Large intestine (tissue), 3 donors: ENCODE data around the gene SGCD. TPM values are rescaled to one million over a fixed set of nuclear protein-coding genes. Genes with fewer than 3 reads are reported as not detected.
A peak's percentile ranks its signal among the peaks of the same experiment; 100 is the strongest.

Source experiments
- DNase-seq, 2 donors: peaks; one replicate each; pipeline versions ENCODE4 v3.0.0 to v3.0.0-alpha.2; 2013
- H3K27ac ChIP-seq: one replicate; pipeline ENCODE4 v1.5.1; 2013; ENCODE audit warnings: low read length
- H3K27me3 ChIP-seq: 2 replicates; pipeline ENCODE4 v1.6.1; 2013; ENCODE audit warnings: low read length; ENCODE audit not compliant: control insufficient read depth, insufficient read depth
- H3K36me3 ChIP-seq: 2 replicates; pipeline ENCODE4 v1.6.1; 2013; ENCODE audit warnings: low read length; ENCODE audit not compliant: control insufficient read depth, insufficient read depth
- H3K4me1 ChIP-seq: one replicate; pipeline ENCODE4 v1.6.1; 2013; ENCODE audit warnings: low read length; ENCODE audit not compliant: control insufficient read depth, insufficient read depth
- H3K4me3 ChIP-seq: one replicate; pipeline ENCODE4 v1.5.1; 2013; ENCODE audit warnings: low read length
- H3K9me3 ChIP-seq: one replicate; pipeline ENCODE4 v1.6.1; 2013; ENCODE audit warnings: mild to moderate bottlenecking, low read depth, low read length, moderate library complexity; ENCODE audit not compliant: control insufficient read depth
- WGBS: methylation state at CpG from one replicate; pipeline ENCODE4 v1.1.5; 2013; ENCODE audit warnings: low lambda C conversion rate; ENCODE audit not compliant: insufficient coverage; 5-methylcytosine and 5-hydroxymethylcytosine counted together
- polyA plus RNA-seq: library from polyadenylated mRNA; unstranded; fragments of 120-200 nt; gene quantifications from one replicate; pipeline ENCODE4 v1.2.1, GENCODE V29; 2013

Gene SGCD
- polyA plus RNA-seq, 1 donor: 9.0 TPM

DNA sequence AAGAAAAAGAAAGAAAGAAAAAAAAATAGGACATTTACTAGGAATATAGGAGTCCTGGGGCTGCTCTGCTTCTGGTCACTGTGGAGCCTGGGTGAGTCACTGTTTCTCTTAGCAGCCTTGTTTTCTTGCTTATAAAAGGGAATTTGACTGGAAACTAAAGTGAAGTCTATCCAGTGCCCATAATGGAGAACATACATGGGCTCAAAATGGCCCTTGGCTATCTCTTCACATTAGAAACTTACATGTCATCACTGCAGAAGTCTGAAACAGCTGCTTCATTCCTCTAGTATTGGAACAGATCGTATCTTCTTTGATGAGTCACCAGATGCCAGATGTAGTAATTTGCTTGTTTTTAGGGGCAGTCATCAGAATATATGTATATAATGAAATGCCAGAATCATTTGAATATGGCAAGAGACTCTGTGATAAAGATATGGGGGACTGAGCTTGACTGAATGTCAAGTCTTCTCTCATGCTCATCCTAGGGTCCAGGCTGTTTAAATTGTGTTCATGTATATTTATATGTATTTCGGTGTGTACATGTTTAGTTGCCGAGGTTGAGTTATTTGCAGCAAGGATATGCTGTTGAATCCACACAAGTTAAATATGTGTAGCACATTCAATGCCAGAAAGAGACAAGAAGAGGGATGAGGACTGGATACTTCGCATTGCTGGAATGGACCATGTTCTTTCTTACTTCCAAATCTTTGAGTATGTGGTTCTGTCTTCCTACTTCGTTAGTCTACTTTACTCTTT is 56.7 kb downstream of the SGCD start:
- no peak overlapping the region for H3K4me3 ChIP-seq
- H3K9me3 ChIP-seq: no peaks in the 10 kb centered on the region
- 84% methylated on average over 3 of the region's 5 CpGs for WGBS
- no peaks in the 10 kb centered on the region for H3K36me3 ChIP-seq
- H3K27ac ChIP-seq: no peak overlapping the region
- no peak for DNase-seq
- peaks cover 2% of the 10 kb centered on the region for H3K27me3 ChIP-seq
- H3K4me1 ChIP-seq: no peaks in the 10 kb centered on the region

DNA sequence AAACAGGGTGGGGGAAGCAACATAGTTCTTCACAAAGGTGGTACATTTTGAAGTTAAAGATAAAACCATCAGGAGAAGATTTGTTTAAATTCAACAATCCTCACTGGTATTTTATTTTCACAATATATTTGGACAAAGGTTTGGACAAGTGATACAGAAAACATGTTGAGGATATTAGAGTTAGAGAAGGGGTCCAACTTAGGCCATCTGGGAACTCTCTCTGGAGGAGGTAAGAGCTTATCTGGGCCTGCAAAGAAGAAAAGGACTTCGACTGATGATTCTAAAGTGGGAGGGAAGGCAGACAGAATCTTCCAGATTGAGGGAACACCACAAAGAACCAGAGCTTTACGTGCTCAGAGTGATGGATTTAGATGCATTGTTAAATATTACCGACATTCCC is 58.5 kb downstream of the SGCD start:
- 60% methylated on average over 1 of the region's 3 CpGs for whole genome bisulfite sequencing
- H3K27me3 ChIP-seq: peaks cover 2% of the 10 kb centered on the region
- no peaks in the 10 kb centered on the region for H3K36me3 ChIP-seq
- no peak overlapping the region for H3K27ac ChIP-seq
- no peaks in the 10 kb centered on the region for H3K4me1 ChIP-seq
- no peak overlapping the region for H3K4me3 ChIP-seq
- H3K9me3 ChIP-seq: no peaks in the 10 kb centered on the region
- DNase-seq: no peak

DNA sequence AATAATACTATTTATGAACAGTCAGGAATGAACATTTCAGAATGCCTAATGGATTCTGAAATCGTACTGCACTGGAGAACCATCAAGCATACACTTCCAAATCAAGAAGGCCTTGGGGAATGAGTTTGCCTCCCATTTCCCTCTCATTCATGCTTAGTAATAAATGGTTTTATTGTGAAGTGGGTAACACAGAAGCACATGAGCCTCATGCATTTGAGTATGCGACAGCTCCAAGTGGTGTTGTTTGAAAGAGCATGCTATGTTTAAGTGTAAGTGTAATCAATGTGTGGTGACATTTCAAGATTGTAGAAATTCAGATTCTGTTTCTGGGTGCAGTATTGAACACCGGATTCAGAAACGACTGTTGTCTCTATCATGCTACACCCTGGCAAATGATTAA is 60.0 kb downstream of the SGCD start:
- Histone ChIP-seq H3K4me1 (no peaks in the 10 kb centered on the region), H3K27ac (no peak overlapping the region), H3K36me3 (no peaks in the 10 kb centered on the region), H3K27me3 (peaks cover 2% of the 10 kb centered on the region), H3K4me3 (no peak overlapping the region), H3K9me3 (no peaks in the 10 kb centered on the region)
- WGBS: no CpG with 5 or more reads among the region's 4 CpGs
- DNase-seq: no peak

DNA sequence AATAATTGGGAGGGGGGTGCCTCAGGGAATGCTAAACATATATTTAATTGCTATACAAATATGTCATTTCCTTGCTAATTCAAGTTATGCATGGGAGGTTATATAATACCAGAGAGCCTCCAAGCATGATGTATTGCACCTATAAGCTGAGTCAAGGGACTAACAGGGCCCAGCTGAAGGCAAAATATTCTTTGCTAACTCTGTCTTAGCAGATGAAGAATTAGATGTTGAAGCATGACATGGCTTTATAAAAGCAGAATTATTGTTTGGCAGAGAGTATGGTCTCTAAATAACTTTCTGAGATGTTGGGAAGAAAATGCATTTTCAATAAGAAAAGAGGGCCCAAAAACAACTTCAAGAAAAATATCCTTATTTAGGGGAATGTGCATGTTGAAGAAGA is 60.4 kb downstream of the SGCD start:
- Histone ChIP-seq H3K9me3 (no peaks in the 10 kb centered on the region), H3K36me3 (no peaks in the 10 kb centered on the region), H3K27me3 (no peaks in the 10 kb centered on the region), H3K4me1 (no peaks in the 10 kb centered on the region), H3K27ac (no peak overlapping the region), H3K4me3 (no peak overlapping the region)
- DNase-seq: no peak

DNA sequence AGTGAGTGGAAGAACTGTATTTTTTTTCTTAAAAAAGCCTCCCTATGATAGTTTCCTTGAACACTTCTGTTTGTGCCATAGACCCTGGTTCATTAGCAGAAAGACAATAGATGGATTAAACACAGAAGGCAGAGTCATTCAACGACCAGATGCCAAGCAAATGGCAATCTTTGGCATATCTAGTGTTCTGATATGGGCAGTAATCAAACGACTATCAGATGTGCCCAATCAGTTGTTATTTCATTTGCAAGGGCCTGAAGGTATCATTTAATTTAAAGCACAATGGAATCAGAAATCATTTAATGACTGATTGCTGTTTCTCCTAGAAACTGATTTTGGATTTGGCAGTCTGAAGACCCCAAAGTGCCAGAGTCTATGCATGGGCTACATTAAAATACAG is 61.3 kb downstream of the SGCD start:
- Histone ChIP-seq H3K36me3 (no peaks in the 10 kb centered on the region), H3K9me3 (no peaks in the 10 kb centered on the region), H3K4me3 (no peak overlapping the region), H3K27me3 (no peaks in the 10 kb centered on the region), H3K27ac (no peak overlapping the region), H3K4me1 (no peaks in the 10 kb centered on the region)
- DNase-seq: no peak
- 53% methylated on average over 2 of the region's 2 CpGs for WGBS

DNA sequence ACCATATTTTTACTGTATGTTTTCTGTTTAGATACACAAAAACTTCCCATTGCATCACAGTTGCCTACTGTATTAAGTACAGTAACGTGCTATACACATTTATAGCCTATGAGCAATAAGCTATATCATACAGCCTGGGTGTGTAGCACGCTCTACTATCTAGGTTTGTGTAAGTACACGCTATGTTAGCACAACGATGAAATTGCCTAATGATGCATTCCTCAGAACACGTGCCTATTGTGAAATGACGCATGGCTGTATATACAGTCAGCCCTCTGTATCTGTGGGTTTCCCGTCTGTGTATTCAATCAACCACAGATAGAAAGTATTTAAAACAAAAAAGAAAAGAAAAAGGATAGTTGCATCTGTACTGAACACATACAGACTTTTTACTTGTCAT is 64.2 kb downstream of the SGCD start:
- peak; percentile 61 to 85 for DNase-seq
- Histone ChIP-seq H3K27ac (peak overlapping the region; percentile 12), H3K9me3 (no peaks in the 10 kb centered on the region), H3K4me1 (no peaks in the 10 kb centered on the region), H3K27me3 (no peaks in the 10 kb centered on the region), H3K4me3 (no peak overlapping the region), H3K36me3 (no peaks in the 10 kb centered on the region)
- WGBS: 30% methylated on average over 2 of the region's 7 CpGs

DNA sequence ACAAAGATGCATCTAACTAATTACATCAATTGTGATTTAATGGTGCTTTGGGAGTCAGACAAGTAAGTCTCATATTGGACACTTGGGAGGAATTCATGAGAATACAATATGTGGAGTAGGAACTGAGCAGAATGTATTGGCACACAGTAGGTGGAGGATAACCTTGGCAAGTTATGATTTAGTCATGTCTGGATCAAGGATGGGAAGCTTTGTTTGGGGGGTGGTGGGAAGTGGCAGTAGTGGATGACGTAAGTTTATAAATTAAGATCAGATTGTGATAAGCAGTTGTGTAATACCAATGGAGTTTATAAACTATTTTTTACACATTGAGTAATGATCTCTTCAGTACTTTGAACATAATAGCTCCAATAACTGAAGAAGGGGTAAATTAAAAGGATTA is 67.0 kb downstream of the SGCD start:
- Histone ChIP-seq H3K27me3 (no peaks in the 10 kb centered on the region), H3K4me1 (no peaks in the 10 kb centered on the region), H3K27ac (no peak overlapping the region), H3K9me3 (no peaks in the 10 kb centered on the region), H3K36me3 (no peaks in the 10 kb centered on the region), H3K4me3 (no peak overlapping the region)
- no peak for DNase-seq
- no CpG with 5 or more reads among the region's 1 CpG for WGBS

DNA sequence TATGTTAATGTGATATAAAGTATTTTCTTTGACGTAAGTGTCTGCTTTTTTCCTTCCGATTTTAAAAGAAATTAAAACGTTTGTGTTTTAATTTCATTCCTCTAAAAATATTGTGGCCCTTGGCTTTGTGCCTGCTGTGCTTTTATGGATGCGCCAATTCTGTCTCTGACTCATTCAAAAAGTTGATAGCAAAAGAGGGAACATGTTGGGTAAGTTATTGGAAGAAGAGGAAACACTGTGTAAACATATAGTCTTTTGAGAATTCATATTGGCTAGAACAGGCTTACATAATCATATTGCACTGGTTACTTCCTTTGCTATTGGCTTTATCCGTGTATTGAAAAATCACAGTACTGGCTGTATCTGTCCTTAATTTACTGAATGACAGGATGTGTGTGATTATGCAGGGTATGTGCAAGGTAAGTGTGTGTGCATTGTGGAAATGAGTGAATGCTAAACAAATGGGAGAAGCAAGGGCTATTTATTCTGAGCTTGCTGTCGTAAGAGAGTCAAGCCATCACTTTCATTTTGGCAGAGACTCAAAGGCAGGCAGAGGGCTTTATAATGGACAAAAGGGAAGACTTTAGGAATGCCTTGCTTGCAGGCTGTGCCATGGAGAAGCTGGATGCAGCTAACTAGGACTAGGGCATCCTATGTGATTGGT is 67.8 kb downstream of the SGCD start:
- DNase-seq: no peak
- H3K4me3 ChIP-seq: no peak overlapping the region
- no peaks in the 10 kb centered on the region for H3K27me3 ChIP-seq
- H3K9me3 ChIP-seq: no peaks in the 10 kb centered on the region
- H3K4me1 ChIP-seq: no peaks in the 10 kb centered on the region
- WGBS: 80% methylated on average over 4 of the region's 6 CpGs
- H3K27ac ChIP-seq: no peak overlapping the region
- H3K36me3 ChIP-seq: no peaks in the 10 kb centered on the region

DNA sequence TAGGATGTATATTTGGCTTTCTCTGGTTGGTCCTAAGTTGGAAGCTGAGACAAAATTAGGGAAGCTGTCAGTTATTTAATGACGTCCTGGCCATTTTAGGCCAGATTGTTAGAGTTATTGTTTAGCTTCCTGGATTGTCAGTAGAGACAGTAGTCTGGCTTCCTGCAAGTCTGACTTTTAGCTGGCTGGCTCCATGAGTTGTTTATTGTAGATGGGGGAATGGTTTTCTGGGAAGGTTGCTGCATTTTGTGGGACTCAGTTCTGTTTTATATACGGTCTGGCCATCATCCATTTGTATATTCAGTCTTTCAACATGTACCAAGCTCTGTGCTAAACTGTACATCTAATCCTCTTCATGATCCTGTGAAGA is 68.3 kb downstream of the SGCD start:
- no peaks in the 10 kb centered on the region for H3K9me3 ChIP-seq
- no peaks in the 10 kb centered on the region for H3K27me3 ChIP-seq
- no peaks in the 10 kb centered on the region for H3K36me3 ChIP-seq
- no peak overlapping the region for H3K4me3 ChIP-seq
- no peak overlapping the region for H3K27ac ChIP-seq
- H3K4me1 ChIP-seq: no peaks in the 10 kb centered on the region
- no CpG with 5 or more reads among the region's 2 CpGs for WGBS
- peak in 1 of 2 donors; percentile 8 for DNase-seq

DNA sequence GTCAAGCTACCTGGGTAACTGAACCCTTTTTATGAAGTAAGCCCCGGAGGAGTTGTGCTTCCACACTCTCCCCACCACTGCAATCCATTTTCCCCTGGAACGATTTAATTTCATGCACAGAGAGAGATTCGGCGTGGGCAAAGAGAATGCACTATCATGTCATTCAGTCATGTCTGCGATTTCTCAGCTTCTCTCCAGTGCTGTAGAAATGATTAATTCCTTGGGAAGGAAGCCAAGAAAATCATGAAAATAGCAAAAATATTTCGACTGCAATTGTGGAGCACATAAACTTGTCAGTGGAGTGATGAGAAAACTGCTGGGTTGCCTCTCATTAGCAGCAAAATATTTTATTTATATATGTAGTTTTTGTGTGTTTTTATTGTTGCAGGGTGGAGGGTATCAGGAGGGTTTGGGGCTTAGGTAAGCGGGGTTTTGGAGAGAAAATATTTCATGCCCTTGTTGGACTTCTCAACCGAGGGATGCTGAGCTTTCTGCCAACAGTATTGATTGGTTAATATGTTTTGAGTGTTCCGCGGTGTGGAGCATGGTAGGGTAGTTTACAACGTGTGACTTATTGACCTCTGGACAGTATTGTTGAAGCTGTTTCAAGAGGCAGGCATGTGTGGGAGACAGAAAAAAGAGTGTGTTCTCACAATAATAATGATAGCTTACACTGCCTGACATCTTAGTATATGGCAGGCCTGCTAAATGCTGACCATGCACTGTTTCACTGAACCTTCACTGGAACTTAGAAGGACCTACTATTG is 69.3 kb downstream of the SGCD start:
- H3K27ac ChIP-seq: no peak overlapping the region
- 68% methylated on average over 2 of the region's 11 CpGs for WGBS

More for the DNA sequence above, 69.3 kb downstream of the SGCD start:
- Histone ChIP-seq H3K36me3 (no peaks in the 10 kb centered on the region), H3K9me3 (no peaks in the 10 kb centered on the region), H3K4me1 (no peaks in the 10 kb centered on the region), H3K4me3 (no peak overlapping the region), H3K27me3 (no peaks in the 10 kb centered on the region)
- DNase-seq: no peak
